DOHH2 (cell line): ENCODE data around the gene QKI.

Source experiments
- H3F3A ChIP-seq: fragments of 200-600 bp; sonication (generic), shearing (Covaris generic); 2 replicates; pipeline ENCODE4 v1.6.0; 2016; ENCODE audit warnings: antibody characterized with exemption, mild to moderate bottlenecking; ENCODE audit not compliant: control insufficient read depth, insufficient read depth
- H3K27ac ChIP-seq: fragments of 200-600 bp; sonication (generic); 2 replicates; pipeline ENCODE4 v1.5.1; 2014; ENCODE audit warnings: low read depth, mild to moderate bottlenecking, low read length, moderate library complexity
- H3K27me3 ChIP-seq: fragments of 200-600 bp; sonication (generic); 2 replicates; pipeline ENCODE4 v1.6.1; 2014; ENCODE audit warnings: mild to moderate bottlenecking, low read length, mixed read lengths; ENCODE audit not compliant: control insufficient read depth
- H3K36me3 ChIP-seq: fragments of 200-600 bp; sonication (generic); 2 replicates; pipeline ENCODE4 v1.6.1; 2014; ENCODE audit warnings: mild to moderate bottlenecking, low read length, moderate library complexity, mixed read lengths; ENCODE audit not compliant: control insufficient read depth
- H3K4me1 ChIP-seq: fragments of 200-600 bp; sonication (generic); 2 replicates; pipeline ENCODE4 v1.6.1; 2014; ENCODE audit warnings: mild to moderate bottlenecking, low read length, mixed read lengths; ENCODE audit not compliant: control insufficient read depth
- H3K4me2 ChIP-seq: fragments of 200-600 bp; sonication (generic); 2 replicates; pipeline ENCODE4 v1.6.0; 2014; ENCODE audit warnings: mild to moderate bottlenecking, low read length, moderate library complexity
- H3K4me3 ChIP-seq: fragments of 200-600 bp; sonication (generic); 2 replicates; pipeline ENCODE4 v1.5.1; 2014; ENCODE audit warnings: mild to moderate bottlenecking, low read length, mixed read lengths
- H3K79me2 ChIP-seq: fragments of 200-600 bp; sonication (generic); 2 replicates; pipeline ENCODE4 v1.6.1; 2014; ENCODE audit warnings: mild to moderate bottlenecking, low read length, mixed read lengths; ENCODE audit not compliant: control insufficient read depth
- H3K9me2 ChIP-seq: fragments of 200-600 bp; sonication (generic); replicated peaks from 2 replicates; pipeline ENCODE4 v1.6.1; 2014; ENCODE audit warnings: mild to moderate bottlenecking, low read length, mixed read lengths; ENCODE audit not compliant: control insufficient read depth
- H3K9me3 ChIP-seq: fragments of 200-600 bp; sonication (generic); 2 replicates; pipeline ENCODE4 v1.6.1; 2014; ENCODE audit warnings: antibody characterized with exemption, low read length, mixed read lengths; ENCODE audit not compliant: control insufficient read depth, insufficient read depth
- H4K20me1 ChIP-seq: fragments of 200-600 bp; sonication (generic); 2 replicates; pipeline ENCODE4 v1.6.0; 2014; ENCODE audit warnings: low read depth, mild to moderate bottlenecking, antibody characterized with exemption, low read length, moderate library complexity; ENCODE audit not compliant: control insufficient read depth, insufficient read depth
- CTCF ChIP-seq: fragments of 200-600 bp; sonication (generic); IDR thresholded peaks from one replicate; pipeline ENCODE4 v1.5.1; 2014; ENCODE audit warnings: antibody characterized with exemption, mild to moderate bottlenecking, low read depth, low read length; ENCODE audit not compliant: poor library complexity, severe bottlenecking
- EZH2phosphoT487 ChIP-seq: fragments of 200-600 bp; sonication (generic); IDR thresholded peaks from 2 replicates; pipeline ENCODE4 v1.6.1; 2017; ENCODE audit warnings: borderline replicate concordance, mild to moderate bottlenecking, antibody characterized with exemption, low read length, moderate library complexity, mixed read lengths

QKI gene

GRCh38 chr6:163539101-163539762 lies 124.7 kb downstream of the QKI start:
- Histone ChIP-seq H3K36me3 (peaks cover 7% of the 10 kb centered on the region; the same call in 1 of the 2 replicates), H3F3A (no peaks in the 10 kb centered on the region; the same call in 1 of the 2 replicates), H3K79me2 (peaks cover 9% of the 10 kb centered on the region), H3K27me3 (no peaks in the 10 kb centered on the region), H3K9me2 (no peaks in the 10 kb centered on the region), H3K4me2 (no peak overlapping the region), H4K20me1 (no peaks in the 10 kb centered on the region), H3K27ac (no peak overlapping the region), H3K4me3 (no peak overlapping the region), H3K9me3 (no peaks in the 10 kb centered on the region), H3K4me1 (no peaks in the 10 kb centered on the region)
- TF ChIP-seq EZH2phosphoT487 = no peak
- TF ChIP-seq CTCF = no peak

GRCh38 chr6:163543321-163543720 lies 128.8 kb downstream of the QKI start:
- H4K20me1 ChIP-seq = peaks cover 3% of the 10 kb centered on the region; the same call in 1 of the 2 replicates
- peaks cover 2% of the 10 kb centered on the region for H3K79me2 ChIP-seq
- no peak for TF ChIP-seq CTCF
- no peak for TF ChIP-seq EZH2phosphoT487
- H3K36me3 ChIP-seq = no peaks in the 10 kb centered on the region; the same call in 1 of the 2 replicates
- no peaks in the 10 kb centered on the region for H3K27me3 ChIP-seq
- H3F3A ChIP-seq = no peaks in the 10 kb centered on the region; the same call in 1 of the 2 replicates
- no peak overlapping the region for H3K4me2 ChIP-seq
- no peaks in the 10 kb centered on the region for H3K9me2 ChIP-seq
- H3K9me3 ChIP-seq = no peaks in the 10 kb centered on the region
- H3K4me1 ChIP-seq = no peaks in the 10 kb centered on the region
- H3K27ac ChIP-seq = no peak overlapping the region
- no peak overlapping the region for H3K4me3 ChIP-seq

- H3K9me3 ChIP-seq = no peaks in the 10 kb centered on the region
- H4K20me1 ChIP-seq = peaks cover 3% of the 10 kb centered on the region; the same call in 1 of the 2 replicates
- no peak overlapping the region for H3K27ac ChIP-seq
- H3K79me2 ChIP-seq = peaks cover under 1% of the 10 kb centered on the region
- no peak for TF ChIP-seq EZH2phosphoT487
- TF ChIP-seq CTCF = no peak
- no peaks in the 10 kb centered on the region; the same call in 1 of the 2 replicates for H3F3A ChIP-seq
- H3K4me2 ChIP-seq = no peak overlapping the region
- H3K4me1 ChIP-seq = no peaks in the 10 kb centered on the region
- H3K9me2 ChIP-seq = no peaks in the 10 kb centered on the region
- no peak overlapping the region for H3K4me3 ChIP-seq
- no peaks in the 10 kb centered on the region for H3K27me3 ChIP-seq
- no peaks in the 10 kb centered on the region; the same call in 1 of the 2 replicates for H3K36me3 ChIP-seq
These were observed 130.9 kb downstream of the QKI start for GRCh38 chr6:163545370-163545769.
